ENCODE results near the gene PADI3.

Gene PADI3

GRCh38 chr1:17274186-17275170 is 25.6 kb downstream of the PADI3 start:
- peak in 1 of 2 experiments; percentile 10 for DNase-seq

DNA sequence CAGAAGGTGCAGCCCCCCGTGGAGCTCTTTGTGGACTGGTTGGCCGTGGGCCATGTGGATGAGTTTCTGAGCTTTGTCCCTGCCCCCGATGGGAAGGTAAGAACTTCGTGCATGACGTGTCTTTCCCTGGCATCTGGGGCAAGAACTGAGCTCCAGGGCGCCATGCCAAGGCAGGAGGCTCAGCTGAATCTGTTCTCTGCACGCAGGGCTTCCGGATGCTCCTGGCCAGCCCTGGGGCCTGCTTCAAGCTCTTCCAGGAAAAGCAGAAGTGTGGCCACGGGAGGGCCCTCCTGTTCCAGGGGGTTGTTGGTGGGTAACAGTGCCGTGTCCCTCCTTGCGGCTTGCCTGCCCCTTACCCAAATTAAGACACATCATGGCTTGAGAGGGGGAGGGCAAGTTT is 27.7 kb downstream of the PADI3 start:
- no peak for DNase-seq

DNA sequence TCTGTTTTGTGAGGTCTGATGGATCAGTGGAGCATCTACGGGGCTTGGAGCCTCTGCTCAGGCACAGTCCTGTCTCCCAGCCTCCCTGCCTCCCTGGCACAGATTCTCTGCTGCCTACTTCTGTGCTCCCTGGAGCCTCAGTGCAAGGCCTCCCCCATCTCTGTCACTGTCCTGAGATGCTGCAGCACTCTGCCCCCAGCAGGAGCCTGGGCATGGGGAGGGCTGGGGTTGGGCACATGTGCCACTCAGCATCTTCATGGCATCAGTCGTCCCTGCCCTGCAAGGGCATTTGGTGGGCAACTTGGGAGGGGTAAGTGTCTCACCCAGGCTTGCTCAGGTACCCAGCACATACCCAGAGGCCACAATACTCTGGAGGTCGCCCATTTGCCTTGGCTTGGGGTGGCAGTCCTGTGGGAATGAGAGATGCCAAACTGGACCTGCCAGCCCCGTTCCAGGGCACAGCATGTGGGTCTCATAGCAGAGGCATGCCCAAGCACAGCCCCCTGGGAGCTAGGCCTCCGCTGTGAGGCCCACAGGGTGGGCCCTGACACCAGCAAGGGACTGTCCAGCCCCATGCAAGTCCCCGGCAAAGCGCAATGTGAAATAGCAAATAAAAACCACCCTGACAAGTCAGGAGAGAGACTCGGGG is 28.7 kb downstream of the PADI3 start:
- DNase-seq, result no peak

DNA sequence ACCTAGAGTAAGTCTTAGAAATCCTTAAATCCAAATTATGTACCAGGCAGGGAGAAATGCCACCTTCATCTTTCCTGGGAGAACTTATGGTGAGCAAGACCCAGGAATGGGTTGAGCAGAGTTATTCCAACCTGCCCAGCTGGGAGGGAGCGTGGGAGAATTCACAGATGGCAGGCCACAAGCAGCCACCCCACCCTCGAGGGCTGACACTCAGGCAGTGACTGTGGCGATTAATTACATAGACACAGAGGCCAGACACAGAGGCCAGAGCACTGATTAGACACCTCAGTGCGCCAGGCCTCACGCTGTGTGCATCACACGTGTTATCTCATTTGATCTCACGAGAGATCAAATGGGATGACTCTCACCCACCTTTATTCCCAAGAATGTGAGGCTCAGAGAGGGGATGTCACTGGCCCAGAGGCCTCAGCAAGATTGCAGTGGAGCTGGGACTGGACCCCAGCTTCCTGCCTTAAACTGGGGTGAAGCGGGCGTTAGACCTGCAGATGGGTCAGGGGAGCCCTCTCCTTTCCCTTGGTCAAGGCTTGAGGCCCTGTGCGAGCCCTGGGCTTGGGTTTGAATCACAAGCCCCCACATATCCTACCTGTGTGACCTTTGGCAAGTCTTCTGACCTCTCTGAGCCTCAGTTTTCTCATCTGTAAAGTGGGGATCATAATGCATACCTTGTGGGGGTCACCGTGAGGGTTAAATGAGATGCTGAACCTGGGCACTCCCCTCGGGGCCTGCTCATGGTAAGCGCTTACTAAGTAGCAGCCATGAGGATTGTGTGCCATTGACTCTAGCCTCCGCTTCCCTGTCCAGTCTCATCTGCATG is 30.3 kb downstream of the PADI3 start:
- DNase-seq, result no peak

DNA sequence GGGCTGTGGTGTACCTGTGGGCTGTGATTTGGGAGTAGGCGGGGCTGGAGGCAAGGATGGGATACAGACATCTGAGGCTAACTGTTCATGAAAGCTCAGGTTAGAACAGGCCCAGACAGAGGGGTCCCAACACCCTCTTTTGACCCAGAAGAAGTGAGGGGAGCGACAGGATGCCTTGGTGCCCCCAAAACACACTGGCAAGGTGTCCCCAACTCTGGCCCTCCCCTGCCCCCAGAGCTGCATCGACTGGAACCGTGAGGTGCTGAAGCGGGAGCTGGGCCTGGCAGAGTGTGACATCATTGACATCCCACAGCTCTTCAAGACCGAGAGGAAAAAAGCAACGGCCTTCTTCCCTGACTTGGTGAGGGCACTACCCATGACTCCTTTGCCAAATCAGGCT is 31.5 kb downstream of the PADI3 start:
- no peak for DNase-seq

DNA sequence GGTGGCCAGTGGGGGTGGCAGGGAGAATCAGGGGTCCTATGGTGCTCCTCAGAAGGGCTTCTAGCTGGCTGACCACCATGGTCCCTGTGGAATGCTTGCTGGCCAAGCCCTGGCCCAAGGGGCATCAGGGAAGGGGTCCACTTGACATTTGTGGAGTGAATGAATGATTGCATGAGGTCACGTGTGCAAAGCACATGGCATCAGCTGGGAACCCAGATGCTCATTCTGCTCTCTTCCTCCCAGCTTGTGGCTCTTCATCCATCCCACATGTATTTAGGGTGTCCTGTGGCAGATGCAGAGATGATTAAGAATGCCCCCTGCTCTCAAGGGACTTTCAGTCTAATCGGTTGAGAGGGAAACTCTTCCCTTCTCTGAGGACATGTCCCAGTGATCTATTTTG is 32.0 kb downstream of the PADI3 start:
- no peak for DNase-seq

GRCh38 chr1:17281775-17282181 is 32.9 kb downstream of the PADI3 start:
- no peak for DNase-seq

- no peak for DNase-seq
Observed at GRCh38 chr1:17282836-17283235, 33.9 kb downstream of the PADI3 start.

DNA sequence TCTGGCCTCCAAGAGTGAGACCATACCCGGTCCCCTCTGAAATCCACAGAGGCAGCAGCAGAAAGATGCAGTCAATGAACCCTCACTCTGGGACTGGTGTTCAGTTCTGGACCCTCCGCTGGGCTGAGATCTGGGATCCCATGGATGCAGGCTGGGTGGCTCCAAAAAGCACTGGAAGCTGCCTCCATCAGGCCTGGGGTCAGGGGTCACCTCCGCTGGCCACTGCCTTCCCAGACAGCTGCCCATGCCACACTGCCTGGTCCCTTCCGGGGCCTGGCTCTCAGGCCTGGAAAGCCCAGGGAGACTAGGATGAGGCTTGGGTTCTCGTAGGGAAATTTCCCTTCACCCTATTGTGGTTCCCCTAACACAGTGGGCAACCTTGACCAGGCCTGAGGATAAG is 37.7 kb downstream of the PADI3 start:
- no peak for DNase-seq

GRCh38 chr1:17287130-17287776 is 38.4 kb downstream of the PADI3 start:
- DNase-seq, result no peak

DNA sequence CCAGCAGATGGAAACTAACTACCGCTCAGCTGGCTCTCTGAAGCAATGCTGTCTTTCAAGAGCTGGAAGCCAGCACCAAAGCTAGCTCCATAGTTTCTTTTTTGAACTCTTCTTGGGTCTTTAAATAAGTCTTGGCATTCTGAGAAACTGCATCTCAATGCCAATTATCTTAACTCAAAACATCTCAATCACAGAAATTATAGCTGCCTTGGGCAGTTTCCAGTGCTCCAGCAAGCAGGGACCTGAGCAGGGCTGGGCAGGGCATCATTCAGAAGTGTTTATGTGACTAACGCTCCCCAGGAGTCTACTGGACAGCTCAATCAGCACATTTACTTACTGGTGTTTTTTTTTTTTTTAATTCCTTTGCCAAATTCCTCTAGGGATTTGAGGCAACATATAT is 40.8 kb downstream of the PADI3 start:
- no peak for DNase-seq

DNA sequence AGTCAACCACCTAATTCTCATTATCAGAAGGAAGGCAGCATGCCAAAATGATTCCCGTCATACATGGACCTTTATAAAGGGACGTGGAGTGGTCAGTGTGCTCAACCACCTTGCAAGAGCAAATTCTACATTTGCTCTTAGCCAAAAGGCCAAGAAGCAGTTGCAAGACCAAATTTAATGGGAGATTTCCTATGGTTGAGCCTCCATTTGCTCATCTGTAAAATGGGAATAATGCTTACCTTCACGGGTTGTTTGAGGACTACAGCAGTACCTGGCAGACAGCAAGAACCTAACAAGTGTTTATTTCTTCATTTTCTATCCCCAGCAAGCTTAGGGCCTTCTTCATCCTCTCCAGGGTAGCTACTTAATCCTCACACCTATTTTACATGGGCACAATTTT is 41.7 kb downstream of the PADI3 start:
- no peak for DNase-seq

- DNase-seq, result no peak
Observed at GRCh38 chr1:17292299-17293160, 43.6 kb downstream of the PADI3 start.

- DNase-seq, result no peak
Observed at GRCh38 chr1:17293681-17294425, 45.0 kb downstream of the PADI3 start.

DNA sequence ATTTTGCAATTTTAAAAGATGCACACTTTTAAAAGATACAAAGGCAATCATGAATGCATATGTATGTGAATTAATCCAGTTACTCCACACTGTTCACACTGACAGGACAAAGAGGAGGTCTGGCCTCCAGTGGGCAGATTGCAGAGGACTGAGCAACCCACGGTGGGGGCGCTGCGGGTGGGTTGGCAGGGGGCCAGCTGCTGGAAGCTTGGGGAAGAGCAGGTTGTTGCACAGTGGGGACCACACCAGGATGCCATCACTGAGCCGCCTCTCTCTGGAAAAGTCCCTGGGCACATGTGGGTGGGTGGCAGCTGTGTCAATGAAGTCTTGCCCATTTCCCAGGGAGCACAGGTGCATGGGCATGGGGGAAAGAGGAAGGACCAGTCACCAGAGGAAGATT is 46.4 kb downstream of the PADI3 start:
- DNase-seq, result no peak

- DNase-seq, result no peak
Observed at GRCh38 chr1:17296086-17296485, 47.2 kb downstream of the PADI3 start.

GRCh38 chr1:17297991-17298390 is 49.1 kb downstream of the PADI3 start:
- no peak for DNase-seq

GRCh38 chr1:17301767-17302166 is 52.9 kb downstream of the PADI3 start:
- no peak for DNase-seq

DNA sequence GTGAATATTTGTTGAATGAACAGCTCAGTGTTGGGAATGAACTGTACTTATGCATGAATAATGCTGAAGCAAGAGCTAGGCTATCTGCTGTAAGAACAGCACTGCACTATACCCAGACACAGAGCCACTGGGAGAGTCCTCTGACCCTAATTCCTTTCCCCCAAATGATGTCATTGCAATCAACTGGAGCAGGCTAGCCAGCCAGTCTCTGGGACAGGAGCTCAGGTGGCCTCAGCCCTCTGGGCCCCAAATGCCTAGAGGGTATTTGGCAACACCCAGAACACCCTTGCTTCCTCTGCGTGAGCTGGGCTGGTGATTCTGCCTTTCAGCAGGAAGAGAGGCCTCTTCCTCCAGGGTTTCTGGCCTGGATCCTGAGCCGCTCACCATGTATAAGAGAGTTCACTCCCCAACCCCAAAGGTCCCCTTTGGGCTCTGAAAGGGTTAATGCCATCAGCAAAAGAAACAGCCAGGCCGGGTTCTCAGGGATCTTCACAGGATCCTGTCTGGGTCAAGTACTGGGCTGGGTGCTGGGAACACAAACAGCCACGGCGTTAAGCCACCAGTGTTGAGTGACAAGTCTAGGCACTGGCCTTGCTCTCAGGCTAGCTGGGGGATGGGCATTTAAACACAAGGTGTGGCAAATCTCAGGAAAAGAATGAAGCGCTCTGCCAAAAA is 55.4 kb downstream of the PADI3 start:
- DNase-seq, result no peak

GRCh38 chr1:17304826-17305175 is 55.9 kb downstream of the PADI3 start:
- no peak for DNase-seq

All from NCI-H1930 (cell line).